NCI-H446 treated with DMSO at 0.1 percent for 48 hours (cell line): Measurements from ENCODE around the gene VSIR.

Source experiments
- DNase-seq: peaks from one replicate; lab custom pipeline; 2025; lab: John Stamatoyannopoulos, UW

VSIR gene

GRCh38 chr10:71763352-71764127 lies 9.8 kb downstream of the VSIR start:
- no peak for DNase-seq

- no peak for DNase-seq
Observed at GRCh38 chr10:71762324-71762723, 11.0 kb downstream of the VSIR start.

GRCh38 chr10:71761541-71762113 lies 11.7 kb downstream of the VSIR start:
- no peak for DNase-seq

GRCh38 chr10:71761105-71761511 lies 12.2 kb downstream of the VSIR start:
- no peak for DNase-seq

DNA sequence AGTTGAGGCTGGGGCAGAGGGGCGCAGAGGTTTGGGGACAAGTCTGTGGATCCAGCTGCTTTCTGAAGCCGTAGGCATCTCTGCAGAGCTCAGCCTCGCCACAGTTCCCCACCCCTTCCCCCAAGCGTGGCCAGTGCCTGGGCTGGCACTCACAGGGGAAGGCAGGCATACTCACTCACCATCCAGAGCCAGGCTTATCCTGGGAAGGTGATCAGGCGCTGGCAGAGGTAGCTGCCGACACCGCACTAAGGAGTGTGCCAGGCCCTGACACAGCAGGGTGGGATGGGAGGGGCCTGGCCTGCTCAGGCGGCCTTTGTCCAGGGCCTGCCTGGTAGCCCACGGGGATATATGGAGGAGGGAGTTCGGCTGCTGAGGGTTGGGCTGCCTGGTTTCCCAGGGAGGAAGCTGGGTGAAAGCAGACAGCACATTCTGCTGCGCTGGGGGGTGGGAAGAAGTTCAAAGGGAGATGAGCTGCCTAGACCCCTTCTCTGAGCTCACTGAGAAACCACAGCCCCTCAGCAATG lies 15.9 kb downstream of the VSIR start:
- no peak for DNase-seq

GRCh38 chr10:71756311-71757191 lies 16.8 kb downstream of the VSIR start:
- DNase-seq, result no peak

- no peak for DNase-seq
Observed at GRCh38 chr10:71755179-71755879, 18.0 kb downstream of the VSIR start.

- DNase-seq, result no peak
Observed at GRCh38 chr10:71754562-71754961, 18.8 kb downstream of the VSIR start.

- DNase-seq, result no peak
Observed at GRCh38 chr10:71753960-71754505, 19.3 kb downstream of the VSIR start.

GRCh38 chr10:71753091-71753959 lies 20.0 kb downstream of the VSIR start:
- DNase-seq, result no peak

- DNase-seq, result no peak
Observed at GRCh38 chr10:71752391-71753090, 20.8 kb downstream of the VSIR start.

GRCh38 chr10:71751515-71752224 lies 21.6 kb downstream of the VSIR start:
- no peak for DNase-seq

DNA sequence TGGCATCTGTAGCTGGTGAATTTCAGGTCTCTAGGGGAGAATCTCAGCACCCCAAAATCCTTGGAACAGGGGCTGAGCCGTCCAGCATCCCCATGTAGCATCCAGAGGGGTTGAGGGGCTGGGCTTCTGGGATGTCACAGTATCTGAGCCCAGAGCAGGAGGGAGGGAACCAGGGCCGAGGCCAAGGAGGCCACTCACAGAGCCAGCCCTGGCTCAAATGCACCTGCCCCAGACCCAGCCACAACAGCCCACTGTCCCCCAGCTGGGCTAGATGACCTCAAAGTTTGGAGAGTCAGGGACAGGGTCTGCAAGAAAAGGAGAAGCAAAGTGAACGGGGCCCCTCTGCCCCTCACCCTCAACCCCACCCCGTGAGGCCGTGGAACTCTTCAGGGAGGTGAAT lies 22.3 kb downstream of the VSIR start:
- DNase-seq, result no peak

GRCh38 chr10:71750124-71750841 lies 23.0 kb downstream of the VSIR start:
- DNase-seq, result no peak

DNA sequence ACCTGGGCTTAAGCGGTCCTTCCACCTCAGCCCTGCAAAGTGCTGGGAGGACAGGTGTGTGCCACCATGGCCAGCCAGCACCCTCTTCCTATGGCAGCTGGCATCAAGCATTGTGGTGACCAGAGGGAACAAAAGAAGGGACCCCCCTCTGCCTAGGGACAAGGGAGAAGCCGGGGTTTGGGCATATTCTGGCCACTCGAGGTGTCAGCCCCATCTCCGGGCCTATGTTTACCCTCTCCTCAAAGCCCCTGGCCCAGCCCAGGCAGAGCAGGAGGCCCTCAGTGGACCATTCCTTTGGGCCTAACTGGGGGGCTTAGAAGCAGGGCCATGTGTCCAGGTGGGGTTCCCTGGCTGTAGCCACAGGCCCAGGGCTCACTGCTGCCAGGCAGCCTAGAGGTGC lies 23.9 kb downstream of the VSIR start:
- DNase-seq, result no peak

DNA sequence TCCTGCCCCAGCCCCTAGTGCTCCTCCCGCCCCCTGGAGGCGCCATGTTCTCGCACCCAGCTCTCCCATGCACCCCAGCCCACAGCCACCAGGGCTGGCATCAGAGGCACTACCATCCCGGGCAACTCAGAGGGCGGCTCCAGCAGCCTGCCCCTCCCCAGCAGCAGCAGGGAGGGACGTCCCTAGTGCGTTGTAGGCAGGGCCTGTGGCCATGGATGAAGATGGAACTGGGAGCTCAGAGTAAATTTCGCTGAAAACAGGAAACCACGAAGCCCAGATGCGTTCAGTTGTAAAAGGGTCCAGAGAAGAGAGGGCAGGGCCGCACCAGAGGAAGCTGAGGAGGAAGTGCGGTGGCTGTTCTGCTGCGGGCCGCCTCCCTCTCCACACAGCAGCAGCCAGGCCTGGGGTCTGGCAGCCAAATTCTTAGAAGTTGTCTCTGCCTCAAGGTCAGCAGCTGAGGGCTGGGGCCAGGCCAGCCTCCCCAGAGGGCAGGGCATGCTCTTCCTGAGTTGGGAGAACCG lies 24.6 kb downstream of the VSIR start:
- no peak for DNase-seq

DNA sequence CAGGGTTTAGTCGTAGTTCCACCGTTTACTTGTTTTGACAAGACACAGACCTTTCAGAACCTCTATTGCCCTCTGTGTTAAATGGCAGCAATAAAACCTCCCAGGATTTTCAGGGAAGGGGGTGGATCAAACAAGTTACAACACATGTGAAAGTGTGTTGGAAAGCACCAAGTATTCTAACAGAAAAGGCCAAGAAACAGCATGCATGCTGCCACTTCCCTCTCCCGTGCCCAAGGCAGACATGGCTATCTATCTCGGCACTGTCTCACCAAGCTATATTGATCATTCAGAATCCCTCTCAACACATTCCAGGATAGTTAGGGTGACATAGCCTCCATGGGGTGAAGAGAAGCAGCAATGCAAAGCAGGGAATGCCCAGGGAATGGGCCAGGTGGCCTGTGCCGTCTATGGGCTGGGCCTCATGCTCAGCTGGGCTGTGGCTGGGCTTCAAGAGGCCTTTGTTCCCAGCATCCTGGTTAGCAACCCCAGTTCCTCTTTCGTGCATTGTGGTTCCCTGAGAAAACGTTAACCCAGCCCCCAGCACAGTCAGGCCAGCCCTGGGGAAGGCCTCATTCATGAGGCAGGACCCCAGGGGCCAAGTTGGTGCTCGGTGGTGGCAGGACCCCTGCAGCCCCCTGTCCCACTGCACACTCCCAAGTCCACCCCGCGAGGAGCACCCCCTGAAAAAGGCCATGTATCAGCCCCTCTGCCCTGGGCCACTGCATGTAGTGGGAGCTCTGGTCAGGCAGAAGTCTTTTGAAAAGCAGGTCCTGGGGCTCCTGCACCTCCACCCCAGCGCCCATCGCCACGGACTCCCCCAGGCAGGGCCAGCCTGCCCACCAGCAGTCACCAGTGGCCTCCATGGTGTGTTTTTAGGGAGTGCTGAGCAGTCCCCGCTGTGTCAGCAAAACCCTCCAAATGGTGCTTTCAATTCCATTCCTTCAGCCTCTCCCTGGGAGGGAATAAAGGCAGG lies 25.5 kb downstream of the VSIR start:
- no peak for DNase-seq
